Sigmoid colon (tissue), 7 donors: ENCODE measurements around the gene PYGM. TPM values are rescaled to one million over a fixed set of nuclear protein-coding genes. Genes with fewer than 3 reads are reported as not detected.
A peak's percentile ranks its signal among the peaks of the same experiment; 100 is the strongest.

Source experiments
- DNase-seq: peaks from one replicate; pipeline ENCODE4 v3.0.0-alpha.2; 2019
- H3K27ac ChIP-seq, 4 donors: fragments of 200-600 bp; sonication (generic); one replicate each; pipeline ENCODE4 v1.5.1; 2016 to 2019; ENCODE audit warnings: mild to moderate bottlenecking in 1 of 4
- H3K27me3 ChIP-seq, 3 donors: fragments of 200-600 bp; sonication (generic); one replicate each; pipeline ENCODE4 v1.5.1; 2019; ENCODE audit warnings: mild to moderate bottlenecking in 1 of 3
- H3K36me3 ChIP-seq, 4 donors: fragments of 200-600 bp; sonication (generic); one replicate each; pipeline ENCODE4 v1.5.1; 2016 to 2019
- H3K4me1 ChIP-seq, 4 donors: fragments of 200-600 bp; sonication (generic); one replicate each; pipeline ENCODE4 v1.5.1; 2017 to 2019
- H3K4me3 ChIP-seq, 4 donors: fragments of 200-600 bp; sonication (generic); one replicate each; pipeline ENCODE4 v1.5.1; 2017 to 2019; ENCODE audit warnings: mild to moderate bottlenecking in 2 of 4, moderate library complexity in 1 of 4
- H3K9me3 ChIP-seq, 4 donors: fragments of 200-600 bp in 3 of 4; sonication (generic) in 3 of 4; one replicate each; pipeline versions ENCODE4 v1.5.1 to v1.6.1; 2013 to 2019
- EP300 ChIP-seq, 4 donors: sonication (generic); formaldehyde crosslinking; IDR thresholded peaks; one replicate each; pipeline ENCODE4 v1.6.1; 2017; ENCODE audit warnings: antibody characterized with exemption in 4 of 4
- POLR2A ChIP-seq, 2 donors: fragments of 450-650 bp; IDR thresholded peaks; one replicate each; pipeline ENCODE4 v1.6.1; 2016; ENCODE audit warnings: antibody characterized with exemption in 2 of 2, mild to moderate bottlenecking in 2 of 2, moderate library complexity in 2 of 2
- POLR2AphosphoS5 ChIP-seq, 4 donors: sonication (generic); formaldehyde crosslinking; IDR thresholded peaks; one replicate each; pipeline ENCODE4 v1.6.1; 2017; ENCODE audit warnings: antibody characterized with exemption in 4 of 4
- WGBS, 2 donors: extraction: QIAGEN DNeasy Blood & Tissue Kit; methylation state at CpG; one replicate each; pipeline ENCODE4 v1.1.7; 2013; 5-methylcytosine and 5-hydroxymethylcytosine counted together
- intact Hi-C: fragments of 100-400 bp; cut with DNase I; formaldehyde crosslinking; loops from one replicate; pipeline ENCODE4 v1.15.1; 2023
- polyA plus RNA-seq, 3 donors: library from polyadenylated mRNA; stranded (reverse); fragments of 200-250 nt; gene quantifications; one replicate each; pipeline ENCODE4 v1.2.3, GENCODE V29; 2013
- total RNA-seq, 4 donors: library from RNA; depleted of rRNA; stranded (reverse); fragments of >200 nt; gene quantifications; one replicate each; pipeline ENCODE4 v1.1.0, GENCODE V29; 2016
- TF ChIP-seq, protein P1 (sequence below), 4 experiments: fragments of 450-650 bp in 3 of 4; fragments of 200-600 bp in 1 of 4; IDR thresholded peaks; one replicate each; pipeline ENCODE4 v1.5.1; 2016 to 2019; ENCODE audit warnings: antibody characterized with exemption in 4 of 4, mild to moderate bottlenecking in 3 of 4, moderate library complexity in 2 of 4
- donor health status: healthy with polysubstance abuse.
- donor health status: Bipolar disorder and iron deficiency.
- donor health status: healthy.

PYGM gene
- total RNA-seq (10 to 100 TPM; 10.5 to 42.1 (median 27.1) TPM), polyA plus RNA-seq (1 to 10 TPM in 2 of 3 donors, under 1 TPM in 1; 0.23 to 2.1 (median 1.8) TPM)

DNA sequence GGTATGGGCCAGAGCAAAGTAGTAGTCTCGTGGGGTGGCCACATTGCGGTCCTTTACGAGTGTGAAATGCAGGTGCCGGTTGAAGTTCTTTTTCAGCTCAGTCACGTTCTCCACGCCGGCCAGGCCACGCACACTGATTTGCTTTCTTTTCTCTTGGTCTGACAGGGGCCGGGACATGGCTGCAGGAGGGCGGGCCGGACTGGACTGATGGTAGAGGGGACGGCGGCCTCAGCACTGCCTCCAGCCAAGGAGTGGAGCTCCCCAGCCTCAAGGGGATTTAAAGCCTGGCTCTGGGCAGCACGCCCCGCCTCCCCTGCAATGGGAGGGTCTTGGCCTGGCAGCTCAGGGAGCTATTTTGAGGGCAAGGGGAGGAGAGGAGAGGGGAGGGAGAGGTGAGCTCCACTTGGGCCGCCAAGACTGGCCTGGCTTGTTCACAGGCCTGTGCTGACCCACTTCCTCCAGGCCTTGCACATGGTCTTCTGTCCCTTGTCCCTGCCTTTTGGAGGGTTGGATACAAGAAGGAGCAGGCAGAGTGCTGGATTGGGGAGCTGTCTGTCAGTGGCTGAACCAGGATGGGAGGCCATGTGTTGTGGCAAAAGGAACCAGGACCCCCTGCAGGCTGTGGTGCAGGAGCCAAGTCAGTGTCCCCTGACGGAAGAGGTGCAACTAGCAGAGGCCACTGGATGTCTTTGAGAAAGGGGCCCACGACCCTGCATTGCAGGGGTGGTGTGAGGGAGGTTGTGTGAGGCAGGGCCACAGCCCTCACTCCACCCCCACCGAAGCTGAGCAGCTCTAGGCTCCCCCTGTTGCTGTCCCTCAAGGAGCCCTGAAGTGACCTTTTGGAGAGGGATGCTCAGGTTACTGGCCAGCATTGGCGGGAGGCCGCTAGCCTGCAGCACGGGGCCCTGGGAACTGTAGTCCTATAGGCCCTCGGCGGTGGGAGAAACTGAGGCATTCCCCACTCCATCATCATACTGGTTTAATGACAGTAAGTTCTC is at the start of gene PYGM:
Gene PYGM, minus strand, starts transcription at position 253 of the 998 bp plus-strand sequence. Its CDS starts 76 bp downstream, at position 177.
- Histone ChIP-seq H3K27ac (peak within 1 kb of the TSS; percentile 81 to 88 (median 84)), H3K36me3 (peaks cover 8 to 21% (median 16%) of the 10 kb centered on the region in 4 donors), H3K4me1 (peaks cover 0 to 70% (median 69%) of the 10 kb centered on the region in 4 donors), H3K27me3 (no peaks in the 10 kb centered on the region), H3K9me3 (no peaks in the 10 kb centered on the region), H3K4me3 (peak within 1 kb of the TSS; percentile 0 to 49 (median 41))
- TF ChIP-seq EP300 (IDR thresholded peaks at IDR 0.05) (no peak), POLR2AphosphoS5 (IDR thresholded peaks at IDR 0.05) (peak; percentile 37 to 88 (median 74)), POLR2A (IDR thresholded peaks at IDR 0.05) (peak; percentile 37 to 44)
- WGBS, 2 donors = 71 to 74% methylated on average over 24 of the region's 24 CpGs
- intact Hi-C loops = no loop called here
- DNase-seq = peak; percentile 93

GRCh38 chr11:64805481-64805880 is 45.7 kb upstream of the PYGM start:
- TF ChIP-seq, protein P1, sequence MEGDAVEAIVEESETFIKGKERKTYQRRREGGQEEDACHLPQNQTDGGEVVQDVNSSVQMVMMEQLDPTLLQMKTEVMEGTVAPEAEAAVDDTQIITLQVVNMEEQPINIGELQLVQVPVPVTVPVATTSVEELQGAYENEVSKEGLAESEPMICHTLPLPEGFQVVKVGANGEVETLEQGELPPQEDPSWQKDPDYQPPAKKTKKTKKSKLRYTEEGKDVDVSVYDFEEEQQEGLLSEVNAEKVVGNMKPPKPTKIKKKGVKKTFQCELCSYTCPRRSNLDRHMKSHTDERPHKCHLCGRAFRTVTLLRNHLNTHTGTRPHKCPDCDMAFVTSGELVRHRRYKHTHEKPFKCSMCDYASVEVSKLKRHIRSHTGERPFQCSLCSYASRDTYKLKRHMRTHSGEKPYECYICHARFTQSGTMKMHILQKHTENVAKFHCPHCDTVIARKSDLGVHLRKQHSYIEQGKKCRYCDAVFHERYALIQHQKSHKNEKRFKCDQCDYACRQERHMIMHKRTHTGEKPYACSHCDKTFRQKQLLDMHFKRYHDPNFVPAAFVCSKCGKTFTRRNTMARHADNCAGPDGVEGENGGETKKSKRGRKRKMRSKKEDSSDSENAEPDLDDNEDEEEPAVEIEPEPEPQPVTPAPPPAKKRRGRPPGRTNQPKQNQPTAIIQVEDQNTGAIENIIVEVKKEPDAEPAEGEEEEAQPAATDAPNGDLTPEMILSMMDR (IDR thresholded peaks at IDR 0.05) = no peak
- TF ChIP-seq EP300 (IDR thresholded peaks at IDR 0.05) = no peak
- no peak for TF ChIP-seq POLR2AphosphoS5 (IDR thresholded peaks at IDR 0.05)
- no peak for TF ChIP-seq POLR2A (IDR thresholded peaks at IDR 0.05)
- Histone ChIP-seq H3K27me3 (no peaks in the 10 kb centered on the region), H3K4me3 (no peak overlapping the region), H3K27ac (no peak overlapping the region), H3K36me3 (peaks cover 0 to 35% (median 20%) of the 10 kb centered on the region in 4 donors), H3K4me1 (peaks cover 0 to 47% (median 35%) of the 10 kb centered on the region in 4 donors), H3K9me3 (no peaks in the 10 kb centered on the region)
- intact Hi-C loops = no loop called here
- no peak for DNase-seq
- WGBS, 2 donors = 95 to 97% methylated on average over 9 of the region's 9 CpGs

- Histone ChIP-seq H3K27ac (peak overlapping the region; percentile 91 to 94 (median 93)), H3K36me3 (peaks cover 0 to 35% (median 20%) of the 10 kb centered on the region in 4 donors), H3K27me3 (no peaks in the 10 kb centered on the region), H3K9me3 (no peaks in the 10 kb centered on the region), H3K4me1 (peaks cover 0 to 40% (median 30%) of the 10 kb centered on the region in 4 donors), H3K4me3 (no peak overlapping the region)
- intact Hi-C loops = no loop called here
- 92 to 94% methylated on average over 41 of the region's 41 CpGs for WGBS, 2 donors
- DNase-seq = peak; percentile 68
- TF ChIP-seq, protein P1 (IDR thresholded peaks at IDR 0.05) = no peak
- no peak for TF ChIP-seq POLR2A (IDR thresholded peaks at IDR 0.05)
- TF ChIP-seq POLR2AphosphoS5 (IDR thresholded peaks at IDR 0.05) = no peak
- TF ChIP-seq EP300 (IDR thresholded peaks at IDR 0.05) = no peak
Measured at GRCh38 chr11:64804346-64805210, 44.8 kb upstream of the PYGM start.

GRCh38 chr11:64803846-64804345 is 44.1 kb upstream of the PYGM start:
- intact Hi-C loops = no loop called here
- WGBS, 2 donors = 38 to 48% methylated on average over 15 of the region's 15 CpGs
- Histone ChIP-seq H3K9me3 (no peaks in the 10 kb centered on the region), H3K36me3 (peaks cover 0 to 37% (median 21%) of the 10 kb centered on the region in 4 donors), H3K27me3 (no peaks in the 10 kb centered on the region), H3K4me3 (peak overlapping the region; percentile 55 to 80 (median 65)), H3K27ac (peak overlapping the region; percentile 91 to 94 (median 93)), H3K4me1 (peaks cover 0 to 33% (median 24%) of the 10 kb centered on the region in 4 donors)
- TF ChIP-seq EP300 (IDR thresholded peaks at IDR 0.05) (no peak), POLR2AphosphoS5 (IDR thresholded peaks at IDR 0.05) (no peak), POLR2A (IDR thresholded peaks at IDR 0.05) (no peak)
- TF ChIP-seq, protein P1 (IDR thresholded peaks at IDR 0.05) = no peak
- no peak for DNase-seq
